AG04450 (cell line): ENCODE data around the gene RFC3. TPM values are rescaled to one million over a fixed set of nuclear protein-coding genes. Genes with fewer than 3 reads are reported as not detected.
A peak's percentile ranks its signal among the peaks of the same experiment; 100 is the strongest.

Experiments
- CTCF ChIA-PET: fragments of 300-600, 350-600 bp; formaldehyde crosslinking; extraction: SDS; loops from one replicate; lab custom pipeline; 2022; ENCODE audit warnings: antibody characterized with exemption, inconsistent platforms; lab: Charles Lee
- POLR2A ChIA-PET: fragments of 350-600 bp; formaldehyde crosslinking; extraction: SDS; loops from one replicate; lab custom pipeline; 2021; ENCODE audit warnings: antibody characterized with exemption, inconsistent platforms; lab: Yijun Ruan, JAX
- DNase-seq: peaks from one replicate; pipeline ENCODE4 v3.0.0-alpha.2; 2011; ENCODE audit warnings: low read depth, low spot score
- H3K27ac ChIP-seq: one replicate; pipeline ENCODE4 v1.5.1; 2012; ENCODE audit warnings: low read depth, low read length, control low read depth
- H3K27me3 ChIP-seq: one replicate; pipeline ENCODE4 v1.6.0; 2012; ENCODE audit warnings: low read length; ENCODE audit not compliant: control insufficient read depth, insufficient read depth
- H3K4me3 ChIP-seq: 2 replicates; pipeline ENCODE4 v1.5.1; 2011; ENCODE audit warnings: mild to moderate bottlenecking, low read depth, low read length, control low read depth
- H3K9me3 ChIP-seq: 2 replicates; pipeline ENCODE4 v1.5.1; 2012; ENCODE audit warnings: low read length; ENCODE audit not compliant: control insufficient read depth, insufficient read depth
- polyA plus RNA-seq: library from polyadenylated mRNA; depleted of rRNA; stranded (reverse); fragments of >200 nt; gene quantifications from 2 replicates; pipeline ENCODE4 v1.2.3, GENCODE V29; 2011
- TF ChIP-seq, protein P1 (sequence below): IDR thresholded peaks from 2 replicates; pipeline ENCODE4 v1.5.1; 2011; ENCODE audit warnings: low read depth, low read length, control low read depth, inconsistent platforms

The RFC3 gene
- polyA plus RNA-seq, 1 experiment, result 7.1 TPM

DNA sequence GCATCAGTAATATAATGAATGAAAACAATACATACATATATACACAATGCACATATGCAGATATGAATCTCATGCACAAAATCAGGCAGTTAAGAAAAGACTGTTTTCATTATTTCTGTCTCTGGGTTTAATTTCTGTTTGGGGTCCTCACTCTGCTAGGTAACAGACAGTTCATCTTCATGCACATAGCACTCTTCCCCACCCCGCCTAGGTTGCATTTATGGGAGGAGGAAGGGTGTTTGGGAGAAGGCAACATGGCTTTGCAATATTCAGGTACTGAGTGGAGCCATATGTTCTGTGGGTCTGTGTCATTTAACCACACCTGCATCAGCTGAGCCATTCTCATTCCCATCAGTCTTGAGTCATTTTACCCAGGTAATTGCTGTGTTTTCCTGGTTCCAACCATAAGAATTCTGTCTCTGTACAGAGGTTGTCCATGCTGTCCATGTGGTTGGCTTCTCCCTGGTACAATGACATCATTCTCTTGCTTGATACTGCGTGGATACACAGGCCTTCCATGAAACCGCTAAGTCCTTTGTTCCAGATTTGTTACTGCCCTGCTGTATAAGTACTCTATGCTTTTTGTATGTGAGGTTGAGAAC lies 45.3 kb downstream of the RFC3 start:
- H3K27me3 ChIP-seq, result no peaks in the 10 kb centered on the region
- H3K4me3 ChIP-seq, result no peak overlapping the region
- no peak overlapping the region for H3K27ac ChIP-seq
- H3K9me3 ChIP-seq, result no peaks in the 10 kb centered on the region
- TF ChIP-seq, protein P1, sequence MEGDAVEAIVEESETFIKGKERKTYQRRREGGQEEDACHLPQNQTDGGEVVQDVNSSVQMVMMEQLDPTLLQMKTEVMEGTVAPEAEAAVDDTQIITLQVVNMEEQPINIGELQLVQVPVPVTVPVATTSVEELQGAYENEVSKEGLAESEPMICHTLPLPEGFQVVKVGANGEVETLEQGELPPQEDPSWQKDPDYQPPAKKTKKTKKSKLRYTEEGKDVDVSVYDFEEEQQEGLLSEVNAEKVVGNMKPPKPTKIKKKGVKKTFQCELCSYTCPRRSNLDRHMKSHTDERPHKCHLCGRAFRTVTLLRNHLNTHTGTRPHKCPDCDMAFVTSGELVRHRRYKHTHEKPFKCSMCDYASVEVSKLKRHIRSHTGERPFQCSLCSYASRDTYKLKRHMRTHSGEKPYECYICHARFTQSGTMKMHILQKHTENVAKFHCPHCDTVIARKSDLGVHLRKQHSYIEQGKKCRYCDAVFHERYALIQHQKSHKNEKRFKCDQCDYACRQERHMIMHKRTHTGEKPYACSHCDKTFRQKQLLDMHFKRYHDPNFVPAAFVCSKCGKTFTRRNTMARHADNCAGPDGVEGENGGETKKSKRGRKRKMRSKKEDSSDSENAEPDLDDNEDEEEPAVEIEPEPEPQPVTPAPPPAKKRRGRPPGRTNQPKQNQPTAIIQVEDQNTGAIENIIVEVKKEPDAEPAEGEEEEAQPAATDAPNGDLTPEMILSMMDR, result no peak
- ChIA-PET POLR2A (no interaction called here), CTCF (no interaction called here)
- no peak for DNase-seq

DNA sequence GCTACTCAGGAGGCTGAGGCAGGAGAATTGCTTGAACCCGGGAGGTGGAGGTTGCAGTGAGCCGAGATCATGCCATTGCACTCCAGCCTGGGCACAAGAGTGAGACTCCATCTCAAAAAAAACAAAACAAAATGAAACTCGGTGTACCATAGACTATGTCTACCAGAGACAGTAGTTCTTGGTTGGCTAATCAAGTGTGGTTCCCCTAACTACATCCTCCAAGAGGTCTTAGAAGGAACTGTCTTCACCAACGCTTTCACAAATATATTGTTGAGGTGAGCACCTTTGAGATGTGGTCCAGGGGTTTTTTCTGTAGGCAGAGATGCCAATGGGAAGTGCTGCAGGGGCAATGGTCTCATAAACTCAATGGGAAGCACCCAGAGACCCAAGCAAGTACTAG lies 48.0 kb downstream of the RFC3 start:
- Histone ChIP-seq H3K4me3 (no peak overlapping the region), H3K27ac (no peak overlapping the region), H3K27me3 (no peaks in the 10 kb centered on the region), H3K9me3 (no peaks in the 10 kb centered on the region)
- TF ChIP-seq, protein P1, result no peak
- no peak for DNase-seq
- ChIA-PET POLR2A (no interaction called here), CTCF (no interaction called here)

DNA sequence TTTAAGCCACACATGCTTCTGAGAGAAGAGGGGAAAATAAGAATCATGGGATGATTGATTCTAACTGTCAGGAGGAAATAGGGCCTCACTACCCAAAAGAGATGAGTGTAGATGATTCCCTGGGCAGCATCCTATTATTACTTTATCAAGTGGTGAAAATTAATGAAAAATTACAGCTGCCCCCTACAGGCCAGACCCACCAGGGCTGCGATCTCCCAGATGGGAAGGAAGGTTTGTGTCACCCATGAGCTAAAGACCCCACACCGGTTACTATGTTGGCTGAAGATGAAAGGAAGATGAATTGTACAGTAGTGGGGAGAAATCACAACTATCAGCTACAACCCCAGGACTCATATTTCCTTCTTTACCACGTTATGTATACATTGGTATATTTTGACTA lies 49.5 kb downstream of the RFC3 start:
- H3K9me3 ChIP-seq, result no peaks in the 10 kb centered on the region
- ChIA-PET POLR2A (no interaction called here), CTCF (no interaction called here)

DNA sequence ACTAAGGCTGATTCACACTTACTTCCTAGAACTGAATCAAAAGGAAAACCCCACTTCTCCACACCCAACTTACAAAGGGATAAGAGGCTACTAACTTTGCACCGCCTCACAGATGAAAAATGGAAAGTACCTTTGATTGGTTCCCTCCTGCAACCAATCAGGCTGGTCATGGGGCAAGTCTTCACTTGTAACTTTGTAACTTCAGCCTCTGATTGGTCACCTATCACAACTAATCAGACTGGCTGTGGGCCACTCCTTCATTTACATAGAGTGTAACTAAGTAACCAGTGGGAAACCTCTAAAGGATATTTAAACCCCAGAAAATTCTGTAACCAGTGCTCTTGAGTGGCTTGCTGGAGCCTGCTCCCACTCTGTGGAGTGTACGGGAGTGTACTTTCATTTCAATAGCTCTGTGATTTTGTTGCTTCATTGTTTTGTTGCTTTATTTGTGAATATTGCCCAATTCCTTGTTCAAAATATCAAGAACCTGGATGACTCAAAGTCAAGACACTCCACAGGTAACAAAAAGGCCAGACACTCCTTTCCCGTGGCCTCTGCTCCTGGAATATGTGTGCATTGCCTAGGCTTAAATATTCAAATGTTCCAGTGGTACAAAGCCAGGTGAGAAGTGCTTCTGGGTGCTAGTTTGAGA lies 50.5 kb downstream of the RFC3 start:
- POLR2A ChIA-PET, result no interaction called here
- Histone ChIP-seq H3K27ac (no peak overlapping the region), H3K9me3 (no peaks in the 10 kb centered on the region), H3K27me3 (no peaks in the 10 kb centered on the region), H3K4me3 (no peak overlapping the region)
- CTCF ChIA-PET, result no interaction called here
- DNase-seq, result no peak
- TF ChIP-seq, protein P1, result no peak

More for the DNA sequence above, 49.5 kb downstream of the RFC3 start:
- Histone ChIP-seq H3K27ac (no peak overlapping the region), H3K4me3 (no peak overlapping the region), H3K27me3 (no peaks in the 10 kb centered on the region)
- DNase-seq, result no peak
- TF ChIP-seq, protein P1, result peak; percentile 19; the same call in 1 of the 2 replicates

DNA sequence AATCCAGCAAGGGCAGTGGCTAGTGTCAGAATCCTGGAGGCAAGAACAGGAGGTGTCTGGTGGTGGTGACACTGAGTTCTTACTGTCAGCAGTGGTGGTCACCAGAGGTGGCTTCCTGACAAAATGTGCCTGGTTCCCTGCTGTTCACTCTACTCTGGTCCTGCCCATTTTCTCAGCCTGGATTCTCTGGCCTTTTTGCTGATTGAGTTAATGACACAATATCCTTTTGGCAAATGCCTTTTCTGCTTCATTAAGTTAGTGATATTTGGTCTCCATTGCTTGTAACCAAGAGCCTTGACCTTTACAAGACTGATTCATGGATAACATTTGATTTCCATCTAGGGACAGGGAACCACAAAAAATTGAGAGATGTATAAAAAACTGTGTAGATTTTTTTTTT lies 51.1 kb downstream of the RFC3 start:
- Histone ChIP-seq H3K9me3 (no peaks in the 10 kb centered on the region), H3K27me3 (no peaks in the 10 kb centered on the region), H3K4me3 (no peak overlapping the region), H3K27ac (peak overlapping the region; percentile 11)
- CTCF ChIA-PET, result no interaction called here
- TF ChIP-seq, protein P1, result no peak
- POLR2A ChIA-PET, result no interaction called here
- no peak for DNase-seq
